ENCODE results near the gene GOLGA1.

The GOLGA1 gene

GRCh38 chr9:124831642-124832364 is 109.1 kb downstream of the GOLGA1 start:
- DNase-seq = no peak

DNA sequence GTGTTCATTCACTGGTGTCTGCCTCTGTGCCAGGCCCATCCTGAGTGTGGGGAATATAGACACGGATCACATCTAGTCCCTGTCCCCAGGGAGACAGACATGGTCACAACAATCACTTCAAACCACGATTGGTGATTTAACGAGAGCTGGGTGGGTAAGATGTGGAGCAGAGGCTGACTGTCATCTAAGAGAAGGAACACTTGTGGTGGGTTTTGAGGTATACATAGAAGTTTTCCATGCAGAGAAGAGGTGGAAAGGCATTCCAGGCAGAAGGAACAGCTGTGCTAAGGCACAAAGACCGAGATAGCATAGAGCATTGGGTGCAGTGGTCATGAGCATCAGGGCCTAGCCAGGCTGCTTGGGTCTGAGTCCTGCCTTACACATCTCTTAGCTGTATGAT is 110.3 kb downstream of the GOLGA1 start:
- no peak for DNase-seq

DNA sequence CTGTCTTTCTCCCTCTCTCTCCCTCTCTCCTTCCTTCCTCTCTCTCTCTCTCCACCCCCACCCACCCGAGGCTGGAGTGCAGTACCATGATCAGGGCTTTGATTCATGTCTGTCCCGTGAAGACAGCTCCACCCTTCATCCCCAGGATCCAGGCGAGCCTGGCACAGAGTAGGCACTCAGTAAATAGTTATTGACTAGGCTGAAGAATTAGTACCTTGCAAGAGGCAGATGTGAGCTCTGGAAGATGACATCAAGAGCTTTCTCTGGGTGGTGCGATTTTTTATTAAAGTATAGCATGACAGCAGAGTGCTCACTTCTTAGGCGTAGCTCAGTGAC is 111.6 kb downstream of the GOLGA1 start:
- DNase-seq = no peak

- DNase-seq = no peak
These were observed 112.2 kb downstream of the GOLGA1 start for GRCh38 chr9:124828489-124829333.

Data from NCI-H524 treated with DMSO at 0.1 percent for 48 hours (cell line).